ENCODE data around the gene MIR17HG.
"Not testable (repeated sequence)": the region's sequence is repeated elsewhere in the genome, so short reads cannot be mapped to it uniquely, and the experiment has no call there.

The MIR17HG gene

GRCh38 chr13:91347202-91347995, at the start of gene MIR17HG:
Gene MIR17HG (plus strand): TSS chr13:91347687.
- no peak for FAIRE-seq

DNA sequence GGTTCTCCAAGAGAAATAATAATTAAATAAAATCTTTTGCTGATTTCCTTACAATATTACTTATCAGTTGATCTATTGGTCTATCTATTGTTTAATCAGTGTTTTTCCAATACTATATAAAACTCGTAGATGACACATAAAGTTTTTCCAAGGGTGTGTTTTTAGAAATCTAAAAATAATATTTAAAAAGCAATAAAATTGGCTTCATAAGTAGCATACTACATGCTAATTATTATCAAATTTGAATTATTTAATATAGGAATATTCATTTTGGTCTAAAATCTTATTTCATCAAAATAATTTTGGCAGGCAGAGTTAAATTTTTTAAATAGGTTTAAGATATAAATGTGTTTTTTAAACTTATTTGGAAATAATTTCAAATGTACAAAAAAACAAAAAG, 49.4 kb upstream of the MIR17HG start:
- FAIRE-seq: peak; percentile 7

DNA sequence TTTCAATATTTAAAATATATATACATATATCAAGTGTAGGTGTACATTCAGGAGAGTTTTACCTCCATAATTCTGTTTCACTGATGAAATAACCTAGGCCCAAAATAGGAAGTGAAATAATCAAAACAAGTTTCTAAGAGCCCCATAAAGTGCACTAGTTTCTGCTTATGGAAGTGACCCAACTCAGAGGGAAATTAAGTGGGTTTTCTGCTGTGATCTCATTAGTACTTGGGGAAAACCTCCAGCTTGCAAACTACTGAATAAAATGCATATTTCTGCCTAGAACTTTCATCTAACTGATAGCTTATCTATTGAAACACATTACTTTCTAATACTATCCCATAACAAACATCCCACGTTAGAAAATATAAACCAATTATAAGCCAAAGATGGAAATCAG, 45.4 kb upstream of the MIR17HG start:
- no peak for FAIRE-seq

- FAIRE-seq: no peak
Measured at GRCh38 chr13:91303031-91303430, 44.5 kb upstream of the MIR17HG start.

GRCh38 chr13:91304741-91305140, 42.7 kb upstream of the MIR17HG start:
- no peak for FAIRE-seq

GRCh38 chr13:91305652-91306051, 41.8 kb upstream of the MIR17HG start:
- no peak for FAIRE-seq

DNA sequence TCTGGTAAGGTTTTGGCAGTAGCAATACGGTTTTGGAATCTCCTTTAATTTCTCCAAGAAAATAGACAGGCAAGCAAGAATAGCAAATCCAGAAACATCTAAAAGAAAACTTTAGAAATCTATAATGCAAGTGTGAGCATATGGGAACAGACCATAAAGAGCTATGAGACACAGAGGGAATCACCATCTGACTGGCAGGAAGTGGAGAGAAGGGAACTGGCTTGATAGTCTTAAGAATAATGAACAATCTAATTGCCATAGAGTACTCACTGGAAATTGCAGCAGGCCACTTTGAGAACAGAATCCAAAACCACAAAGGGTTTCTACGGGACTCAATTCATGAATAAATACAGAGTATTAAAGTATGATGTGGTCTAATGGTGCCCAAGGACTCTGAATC, 39.6 kb upstream of the MIR17HG start:
- FAIRE-seq: no peak

GRCh38 chr13:91308299-91308698, 39.2 kb upstream of the MIR17HG start:
- FAIRE-seq: no peak

DNA sequence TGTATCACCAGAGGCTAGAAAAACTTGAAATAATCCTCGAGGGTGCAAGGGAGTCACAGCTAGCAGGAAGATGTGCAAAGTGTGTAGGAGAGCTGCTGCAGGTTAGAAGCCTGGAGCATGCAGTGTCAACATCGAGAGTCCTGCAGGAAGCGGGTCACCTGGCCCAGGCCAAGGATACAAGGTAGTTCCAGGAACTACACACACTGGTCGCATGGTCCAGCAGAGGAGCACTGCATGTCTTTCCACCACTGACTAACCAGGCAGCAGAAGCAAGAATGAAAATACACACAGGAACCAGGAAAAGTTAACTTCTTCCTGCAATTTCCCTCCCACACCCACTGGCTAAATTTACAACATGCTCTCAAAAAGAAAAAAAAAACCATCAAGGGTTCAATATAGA, 36.0 kb upstream of the MIR17HG start:
- FAIRE-seq: no peak

GRCh38 chr13:91312324-91312723, 35.2 kb upstream of the MIR17HG start:
- FAIRE-seq: no peak

DNA sequence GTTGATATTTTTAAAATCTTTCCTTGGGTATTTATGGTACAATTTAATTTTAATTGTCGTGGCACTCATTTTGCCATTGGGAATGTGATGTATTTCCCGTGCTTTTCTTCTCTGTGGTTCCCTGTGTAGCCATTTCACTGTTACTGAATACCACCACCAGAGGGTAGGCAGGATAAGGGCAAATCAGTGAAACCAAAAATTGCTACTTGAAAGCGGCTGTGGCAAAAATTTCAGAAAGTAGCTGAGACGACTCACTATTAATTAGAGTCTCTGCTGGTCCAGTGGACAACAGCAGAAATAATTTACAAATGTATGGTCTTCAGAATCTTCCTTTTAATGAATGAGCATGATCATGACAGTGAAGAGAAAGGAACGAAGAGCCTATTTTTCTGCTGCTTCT, 34.4 kb upstream of the MIR17HG start:
- FAIRE-seq: peak; percentile 29

GRCh38 chr13:91313581-91313980, 33.9 kb upstream of the MIR17HG start:
- FAIRE-seq: no peak

GRCh38 chr13:91314888-91315287, 32.6 kb upstream of the MIR17HG start:
- FAIRE-seq: no peak

DNA sequence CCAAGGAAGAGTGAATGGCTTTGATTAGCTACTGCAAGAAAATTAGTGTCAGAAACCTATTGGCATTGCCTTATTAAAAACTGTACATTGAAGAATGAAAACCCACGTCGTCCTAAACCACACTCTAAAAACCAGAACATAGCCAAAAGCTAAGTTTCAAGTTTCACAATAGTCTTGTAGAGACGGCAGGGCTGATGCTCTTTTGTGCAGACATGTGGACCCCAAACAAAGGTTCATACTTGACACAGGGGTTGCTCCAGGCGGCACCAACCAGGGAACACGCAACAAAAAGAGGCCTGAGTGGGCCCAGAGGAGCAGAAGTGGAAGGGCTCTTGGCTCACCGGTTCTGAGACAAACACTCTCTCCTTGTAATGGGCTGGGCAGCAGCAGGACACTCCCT, 28.6 kb upstream of the MIR17HG start:
- no peak for FAIRE-seq

DNA sequence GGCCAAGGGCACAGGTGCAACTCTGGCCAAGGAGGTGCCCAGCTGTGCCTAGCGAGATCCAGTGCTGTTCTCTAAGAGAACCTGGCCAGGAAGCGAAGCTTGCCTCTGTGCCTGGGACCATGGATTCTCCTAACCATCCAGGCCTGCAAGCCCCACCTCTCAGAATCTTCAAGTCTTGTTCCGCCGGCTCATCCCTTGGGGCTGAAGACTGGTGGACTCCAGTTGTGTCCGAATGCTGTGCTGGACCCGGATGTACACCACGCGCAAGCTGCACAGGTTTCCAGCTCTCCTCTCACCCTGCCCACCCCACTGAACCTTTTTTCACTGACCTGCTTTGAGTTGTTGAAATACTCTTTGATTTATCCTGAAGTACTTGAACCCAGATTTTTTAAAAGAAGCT, 27.5 kb upstream of the MIR17HG start:
- no peak for FAIRE-seq

DNA sequence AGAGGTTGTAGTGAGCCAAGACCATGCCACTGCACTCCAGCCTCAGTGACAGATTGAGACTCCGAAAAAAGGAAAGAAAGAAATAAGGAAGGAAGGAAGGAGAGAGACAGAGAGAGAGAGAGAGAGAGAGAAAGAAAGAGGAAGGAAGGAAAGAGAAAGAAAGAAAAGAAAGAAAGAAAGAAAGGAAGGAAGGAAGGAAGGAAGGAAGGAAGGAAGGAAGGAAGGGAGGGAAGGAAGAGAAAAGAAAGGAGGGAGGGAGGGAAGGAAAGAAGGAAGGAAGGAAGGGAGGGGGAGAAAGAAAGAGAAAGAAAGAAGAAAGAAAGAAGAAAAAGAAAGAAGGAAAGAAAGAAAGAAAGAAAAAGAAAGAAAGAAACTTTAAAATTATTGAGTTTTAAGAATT, 26.5 kb upstream of the MIR17HG start:
- not testable (repeated sequence) for FAIRE-seq

GRCh38 chr13:91323349-91323748, 24.1 kb upstream of the MIR17HG start:
- FAIRE-seq: no peak

GRCh38 chr13:91326146-91326545, 21.3 kb upstream of the MIR17HG start:
- no peak for FAIRE-seq

- FAIRE-seq: no peak
Measured at GRCh38 chr13:91328726-91329125, 18.8 kb upstream of the MIR17HG start.

DNA sequence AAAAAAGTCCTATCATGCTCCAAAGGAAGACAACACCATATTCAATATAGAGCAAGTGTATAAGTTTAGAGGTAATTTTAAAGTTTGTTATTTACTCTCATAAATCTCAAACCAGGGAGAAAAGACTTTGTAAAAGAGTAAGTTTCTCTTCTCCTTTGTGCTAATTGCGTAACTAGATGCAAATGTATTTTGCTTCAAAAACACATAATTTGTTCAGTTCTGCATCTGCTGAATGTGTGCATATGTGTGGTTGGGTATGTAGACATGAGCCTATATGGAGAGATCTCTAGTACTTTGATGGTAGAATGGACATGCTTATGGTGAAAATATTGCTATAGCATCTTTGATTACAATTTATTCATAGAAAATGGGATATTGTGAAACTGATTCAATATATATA, 17.8 kb upstream of the MIR17HG start:
- no peak for FAIRE-seq

GRCh38 chr13:91331047-91331915, 16.2 kb upstream of the MIR17HG start:
- no peak for FAIRE-seq

DNA sequence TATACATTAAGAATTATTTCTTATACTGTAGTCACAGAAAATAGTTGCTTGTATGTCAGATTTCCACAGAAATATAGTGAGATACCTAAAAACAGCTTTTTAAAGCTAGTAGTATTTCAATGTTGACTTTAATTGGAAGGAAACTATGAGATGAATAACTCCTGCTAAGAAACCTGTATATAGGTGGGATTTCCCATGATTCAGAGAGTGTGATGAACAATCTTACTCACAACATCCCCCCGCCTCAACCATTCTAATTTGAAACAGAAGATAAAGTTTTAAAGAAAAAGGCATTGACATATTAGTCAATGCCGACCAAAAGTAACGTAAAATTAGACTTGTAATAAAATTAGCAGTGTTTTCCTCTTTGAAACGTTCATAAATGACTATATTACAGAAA, 1.4 kb upstream of the MIR17HG start:
- FAIRE-seq: no peak

DNA sequence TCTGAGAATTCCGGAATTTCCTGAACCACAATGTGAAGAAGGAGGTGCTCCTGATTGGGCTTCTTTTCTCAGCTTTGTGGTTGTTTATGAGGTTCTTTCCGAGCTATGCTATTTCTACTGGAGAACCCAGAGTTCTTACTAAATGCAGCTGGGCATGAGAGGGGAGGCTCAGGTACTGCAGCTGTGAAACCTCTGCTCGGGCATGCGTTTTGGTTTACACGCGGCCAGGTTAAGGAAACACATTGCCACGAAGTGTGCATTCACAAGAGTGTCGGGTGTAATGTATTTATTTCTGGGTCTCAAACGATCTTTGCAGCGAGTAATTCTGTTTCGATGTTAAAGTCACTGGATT, 661 bp upstream of the MIR17HG start:
- no peak for FAIRE-seq
